ENCODE measurements around the gene GNB1L.

Gene GNB1L, protein sequence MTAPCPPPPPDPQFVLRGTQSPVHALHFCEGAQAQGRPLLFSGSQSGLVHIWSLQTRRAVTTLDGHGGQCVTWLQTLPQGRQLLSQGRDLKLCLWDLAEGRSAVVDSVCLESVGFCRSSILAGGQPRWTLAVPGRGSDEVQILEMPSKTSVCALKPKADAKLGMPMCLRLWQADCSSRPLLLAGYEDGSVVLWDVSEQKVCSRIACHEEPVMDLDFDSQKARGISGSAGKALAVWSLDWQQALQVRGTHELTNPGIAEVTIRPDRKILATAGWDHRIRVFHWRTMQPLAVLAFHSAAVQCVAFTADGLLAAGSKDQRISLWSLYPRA

DNA sequence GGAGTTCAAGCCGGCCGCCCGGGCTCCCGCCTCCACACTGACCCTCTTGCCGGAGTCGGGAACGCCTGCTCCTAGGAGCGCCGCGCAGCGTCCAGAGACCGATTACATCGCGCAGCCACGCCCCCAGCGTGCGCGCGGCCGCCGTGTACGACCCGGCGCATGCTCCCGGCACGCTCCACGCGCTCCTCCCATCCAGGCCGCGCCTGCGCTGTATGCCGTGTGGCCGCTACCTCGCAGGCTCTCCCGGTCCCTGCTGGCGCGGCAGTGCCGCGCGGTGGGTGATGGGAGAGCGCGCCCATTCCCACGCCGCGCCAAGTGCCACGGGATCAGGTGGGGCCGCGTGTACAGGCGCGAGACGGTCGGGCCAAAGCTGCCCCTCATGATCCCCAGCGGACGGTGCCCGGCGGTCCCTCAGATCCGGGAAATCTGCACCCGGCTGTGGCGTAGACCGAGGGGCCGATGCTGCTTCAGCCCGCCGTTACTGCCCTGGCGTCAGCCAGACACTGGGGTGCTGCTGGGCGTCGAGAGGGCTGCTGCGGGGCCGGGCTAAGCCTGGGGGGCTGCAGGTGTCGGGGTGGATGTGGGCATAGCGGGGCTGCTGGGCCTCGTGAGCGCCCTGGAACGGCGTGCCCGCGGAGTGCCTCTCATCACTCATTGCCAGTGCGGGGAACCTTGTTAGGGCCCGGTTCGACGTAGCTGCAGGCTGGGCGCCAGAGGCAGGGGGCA is at the start of gene GNB1L, which contains the start of gene RTL10:
Gene GNB1L, minus strand, starts transcription at position 97 of the 726 bp plus-strand sequence. CDS start 33,519 bp downstream, outside the sequence.
Gene RTL10, minus strand, starts transcription at position 97 of the 726 bp plus-strand sequence. CDS start 2,613 bp downstream, outside the sequence.
- DNase-seq (ENCODE audit: low spot score), result peak; percentile 100

DNA sequence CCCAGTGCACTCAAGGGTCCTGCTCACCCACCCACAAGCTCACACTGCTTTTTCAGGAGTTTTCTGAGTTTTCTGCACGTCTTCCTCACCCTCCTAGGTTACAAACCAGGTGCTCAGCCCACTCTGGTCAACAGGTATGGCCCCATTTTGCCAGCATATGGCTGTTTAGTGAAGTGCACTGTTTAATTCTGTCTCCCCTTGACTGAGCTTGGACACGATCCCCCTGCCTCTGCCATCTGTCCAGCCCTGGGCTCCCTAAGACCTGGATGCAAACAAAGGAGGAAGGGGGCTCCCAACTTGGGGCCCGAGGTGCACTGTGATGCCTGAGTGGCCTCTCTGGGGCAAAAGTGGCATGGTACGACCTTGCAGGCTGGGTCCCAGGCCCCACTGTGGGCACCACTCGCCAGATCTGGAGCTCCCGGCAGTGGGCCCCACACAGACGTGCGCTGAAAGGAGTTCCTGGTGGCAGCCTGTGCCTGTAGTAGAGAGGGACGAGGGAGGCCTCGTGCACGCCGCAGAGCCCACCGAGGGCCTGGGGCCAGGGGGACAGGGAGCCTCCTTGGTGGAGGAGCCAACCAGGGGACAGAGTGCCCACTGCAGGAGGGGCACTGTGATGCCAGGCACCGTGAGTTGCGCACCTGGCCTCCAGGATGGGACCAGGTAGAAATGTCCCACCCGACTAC is 49.6 kb upstream of the GNB1L start:
- no peak for DNase-seq (ENCODE audit: low spot score)

DNA sequence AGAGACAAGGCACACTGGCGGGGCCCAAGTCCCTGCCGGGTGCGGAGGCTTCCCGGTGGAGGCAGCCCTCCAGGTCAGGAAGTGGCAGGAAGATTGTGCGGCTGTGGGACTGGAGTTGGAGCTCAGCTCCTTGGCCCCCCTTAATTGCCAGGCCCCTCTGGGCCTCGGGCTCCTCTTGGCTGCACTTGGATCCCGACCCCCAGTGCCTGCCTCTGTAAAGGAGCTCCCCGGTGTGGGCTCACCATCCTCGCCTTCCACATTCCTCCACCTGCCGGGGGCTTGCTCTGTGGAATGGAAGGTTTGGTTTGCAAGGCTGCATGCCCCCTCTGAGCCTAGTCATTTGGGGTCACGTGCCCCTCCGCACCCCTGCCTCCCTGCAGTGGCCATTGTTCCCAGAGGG is 48.8 kb upstream of the GNB1L start:
- DNase-seq (ENCODE audit: low spot score), result no peak

DNA sequence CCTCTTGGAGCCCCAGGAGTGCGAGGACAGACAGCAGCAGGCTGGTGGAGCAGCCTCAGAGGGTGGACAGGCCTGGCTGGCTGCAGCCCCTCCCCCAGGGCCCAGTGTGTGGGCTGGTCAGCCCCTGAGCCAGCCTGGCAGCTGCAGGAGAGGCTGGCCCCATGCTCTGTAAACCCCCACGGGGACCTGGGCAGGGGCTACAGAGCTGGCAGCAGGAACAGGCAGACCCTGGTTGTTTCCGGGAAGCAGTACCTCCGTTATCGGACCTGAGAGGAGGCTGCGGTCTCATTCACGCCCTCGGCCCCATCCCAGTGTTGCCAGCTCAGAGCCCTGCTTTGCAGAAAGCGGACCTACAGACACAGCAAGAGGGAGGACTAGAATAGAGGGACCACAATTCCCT is 48.4 kb upstream of the GNB1L start:
- DNase-seq (ENCODE audit: low spot score), result no peak

DNA sequence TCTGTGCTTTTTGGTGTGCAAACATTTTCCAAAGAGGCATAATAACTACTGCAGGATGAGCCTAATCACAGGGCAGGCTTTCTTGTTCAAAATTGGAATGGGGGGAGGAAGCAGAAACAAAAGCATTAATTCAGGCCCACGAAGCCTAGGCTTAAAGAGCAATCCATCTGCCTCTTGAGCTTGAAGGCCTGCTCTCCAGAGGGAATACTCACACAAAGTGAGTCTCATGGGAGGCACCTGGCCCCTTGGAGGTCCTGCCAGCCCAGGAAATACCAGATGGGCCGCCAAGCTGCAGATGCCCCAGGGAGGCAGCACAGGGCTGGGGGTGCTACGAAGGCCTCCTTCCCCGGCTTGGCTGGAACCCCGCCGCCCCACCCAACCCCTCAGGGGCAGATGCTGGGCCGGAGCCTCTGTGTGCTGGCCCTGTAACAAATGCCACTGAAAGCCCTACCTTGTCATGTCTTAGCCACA is 47.6 kb upstream of the GNB1L start:
- DNase-seq (ENCODE audit: low spot score), result no peak

DNA sequence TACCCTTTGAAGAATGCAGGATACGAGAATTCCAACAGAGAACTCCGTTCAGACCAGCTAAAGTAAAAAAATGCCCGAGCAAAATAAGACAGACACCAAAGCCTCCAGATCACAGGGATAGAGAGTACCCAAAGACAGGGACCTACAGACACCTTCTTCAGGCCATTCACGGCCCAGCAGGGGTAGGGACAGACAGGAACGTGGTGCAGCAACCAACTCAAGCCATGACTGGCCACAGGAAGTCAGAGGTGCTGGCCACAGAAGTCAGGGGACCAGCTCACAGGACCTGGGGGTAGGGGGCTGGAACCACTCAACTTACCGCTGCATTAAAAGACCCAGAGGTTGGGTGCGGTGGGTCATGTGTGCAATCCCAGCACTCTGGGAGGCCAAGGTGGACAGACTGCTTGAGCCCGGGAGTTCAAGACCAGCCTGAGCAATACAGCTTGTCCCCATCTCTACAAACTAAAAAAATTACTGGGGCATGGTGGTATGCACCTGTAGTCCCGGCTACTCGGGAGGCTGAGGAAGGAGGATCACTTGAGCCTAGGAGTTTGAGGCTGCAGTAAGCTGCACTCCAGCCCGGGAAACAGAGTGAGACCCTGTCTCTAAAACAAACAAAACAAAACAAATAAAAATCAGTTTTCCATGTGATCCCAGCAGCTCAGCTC is 47.0 kb upstream of the GNB1L start:
- DNase-seq (ENCODE audit: low spot score), result no peak

DNA sequence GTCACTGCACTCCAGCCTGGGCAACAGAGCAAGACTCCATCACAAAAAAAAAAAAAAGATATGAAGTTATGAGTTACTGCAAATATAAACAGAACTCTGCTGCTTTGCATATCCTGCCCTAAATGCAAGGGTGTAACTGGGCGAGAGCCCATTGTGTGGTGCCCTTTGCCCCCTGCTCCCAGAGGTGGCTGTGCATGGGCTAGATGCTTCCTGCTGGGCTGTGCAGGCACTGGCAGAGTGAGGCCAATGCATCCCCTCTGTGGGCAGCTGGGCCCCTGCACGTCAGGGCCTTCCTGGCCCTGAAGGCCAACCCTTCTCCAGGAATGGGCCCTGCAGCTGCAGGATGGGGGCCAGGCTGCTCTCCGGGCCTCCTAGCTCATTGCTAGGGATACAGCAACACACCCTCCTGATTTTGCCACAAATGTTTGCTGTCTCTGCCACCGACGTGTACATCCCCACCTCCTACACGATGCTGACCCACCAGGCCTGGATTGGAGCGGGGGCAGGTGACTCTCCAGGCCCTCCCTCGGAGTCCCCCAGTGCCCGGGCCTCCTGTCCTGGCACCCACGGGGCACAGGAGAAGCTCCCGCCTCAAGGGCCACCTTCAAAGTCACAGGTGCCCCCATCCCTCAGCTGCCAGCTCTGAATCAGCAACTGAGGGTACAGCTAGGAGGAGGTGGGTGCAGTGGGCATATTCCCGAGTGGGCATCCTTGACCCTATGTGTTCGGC is 46.2 kb upstream of the GNB1L start:
- no peak for DNase-seq (ENCODE audit: low spot score)

DNA sequence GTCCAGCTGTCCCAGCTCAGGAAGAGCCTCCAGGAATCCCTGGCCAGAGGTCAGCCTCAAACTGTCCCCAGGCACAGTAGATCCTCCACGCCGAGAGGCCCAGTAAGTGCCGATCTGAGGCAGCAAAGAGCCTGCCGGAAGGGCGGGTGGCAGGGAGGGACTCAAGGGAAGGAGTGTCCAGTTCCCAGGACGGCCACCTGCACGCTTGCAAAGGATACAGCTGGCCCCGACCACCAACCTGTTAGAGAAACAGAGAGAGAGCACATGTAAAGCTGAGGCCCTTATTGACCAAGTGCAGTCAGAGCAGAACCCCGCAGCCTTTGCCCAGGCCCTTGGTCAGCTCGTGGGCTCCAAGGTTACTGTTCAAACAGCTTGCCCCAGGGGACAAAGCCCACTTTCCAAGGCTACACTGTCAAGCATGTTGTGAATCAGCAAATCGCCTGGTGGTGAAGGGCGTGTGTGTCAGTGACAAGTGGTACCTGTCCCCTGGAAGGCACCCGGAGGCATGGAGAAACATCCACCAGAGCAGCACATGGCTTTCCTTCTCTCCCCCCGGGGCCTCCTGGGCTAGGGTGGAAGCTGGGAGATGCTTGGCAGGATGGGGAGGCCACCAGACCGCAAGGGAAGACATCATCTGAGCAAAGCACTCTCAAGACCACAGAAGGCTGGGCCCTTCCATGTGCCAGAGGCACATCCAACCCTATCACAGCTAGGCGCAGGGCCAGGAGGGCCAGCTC is 44.3 kb upstream of the GNB1L start:
- DNase-seq (ENCODE audit: low spot score), result no peak

DNA sequence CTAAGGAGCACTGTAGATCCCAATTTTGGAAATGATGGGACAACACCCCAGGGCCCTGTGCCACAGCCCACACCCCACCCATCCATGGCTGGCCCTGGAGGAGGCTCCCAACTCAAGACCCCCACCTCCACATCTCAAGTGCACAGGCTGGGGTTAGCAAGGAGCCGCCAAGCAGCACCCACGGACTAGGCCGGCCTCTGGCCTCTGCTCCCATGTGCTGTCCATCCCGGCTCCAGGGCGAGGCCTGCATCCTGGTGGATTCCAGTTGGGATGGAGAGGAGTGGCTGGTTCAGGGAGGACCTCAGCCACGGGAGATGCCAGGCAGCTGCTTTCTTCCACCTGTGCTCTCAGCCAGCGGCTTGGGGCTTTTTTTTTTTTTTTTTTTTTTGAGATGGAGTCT is 43.5 kb upstream of the GNB1L start:
- no peak for DNase-seq (ENCODE audit: low spot score)

DNA sequence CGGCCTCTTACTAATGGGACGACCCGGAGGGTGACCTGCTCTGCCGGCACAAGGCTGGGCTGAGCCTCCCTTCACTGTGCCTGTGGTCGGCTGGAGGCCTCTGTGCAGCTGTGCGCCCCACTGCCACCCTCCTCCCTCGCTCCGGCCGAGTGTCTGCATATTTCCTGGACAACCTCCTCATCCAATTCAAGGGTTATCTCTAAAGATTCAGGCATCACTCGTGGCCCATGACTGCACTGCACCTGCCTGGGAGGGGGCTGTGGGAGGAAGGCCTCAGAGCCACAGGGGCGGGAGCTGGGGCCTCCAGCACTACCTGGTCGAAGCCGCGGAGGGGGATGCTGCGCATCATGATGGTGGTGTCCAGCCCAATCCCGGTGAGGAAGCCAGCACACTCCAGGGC is 43.1 kb upstream of the GNB1L start:
- no peak for DNase-seq (ENCODE audit: low spot score)

DNA sequence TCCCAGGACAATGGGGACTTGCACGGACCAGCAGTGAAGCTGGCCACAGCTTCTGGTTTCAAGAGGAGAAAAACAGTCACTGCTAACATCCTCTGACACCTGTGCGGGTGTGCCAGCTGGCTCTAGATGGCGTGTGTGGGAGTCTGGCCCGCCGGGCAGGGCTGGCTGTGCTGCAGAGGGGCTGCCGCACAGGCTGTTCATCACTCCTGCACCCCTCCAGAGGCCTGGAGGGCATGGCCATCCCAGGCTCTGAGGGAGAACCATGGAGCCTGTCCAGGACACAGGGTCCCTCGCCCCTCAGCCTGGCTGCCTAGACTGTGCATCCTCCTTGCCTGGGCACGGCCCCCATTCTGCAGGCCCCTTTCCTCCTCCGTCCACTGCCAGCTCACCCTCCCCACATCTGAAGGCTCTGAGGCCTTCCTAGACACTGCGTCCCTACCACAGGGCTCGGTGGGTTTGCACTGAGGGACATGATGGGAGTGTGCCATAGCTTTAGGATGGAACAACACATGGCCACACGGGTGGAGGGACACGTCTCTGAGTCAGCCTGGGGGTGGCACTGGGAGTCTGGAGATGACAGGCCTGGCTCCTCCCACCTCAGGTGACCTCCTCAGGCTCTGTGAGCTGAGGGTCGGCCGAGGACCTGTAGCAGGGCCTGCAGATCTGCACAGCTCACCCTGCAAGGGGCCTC is 42.1 kb upstream of the GNB1L start:
- no peak for DNase-seq (ENCODE audit: low spot score)

DNA sequence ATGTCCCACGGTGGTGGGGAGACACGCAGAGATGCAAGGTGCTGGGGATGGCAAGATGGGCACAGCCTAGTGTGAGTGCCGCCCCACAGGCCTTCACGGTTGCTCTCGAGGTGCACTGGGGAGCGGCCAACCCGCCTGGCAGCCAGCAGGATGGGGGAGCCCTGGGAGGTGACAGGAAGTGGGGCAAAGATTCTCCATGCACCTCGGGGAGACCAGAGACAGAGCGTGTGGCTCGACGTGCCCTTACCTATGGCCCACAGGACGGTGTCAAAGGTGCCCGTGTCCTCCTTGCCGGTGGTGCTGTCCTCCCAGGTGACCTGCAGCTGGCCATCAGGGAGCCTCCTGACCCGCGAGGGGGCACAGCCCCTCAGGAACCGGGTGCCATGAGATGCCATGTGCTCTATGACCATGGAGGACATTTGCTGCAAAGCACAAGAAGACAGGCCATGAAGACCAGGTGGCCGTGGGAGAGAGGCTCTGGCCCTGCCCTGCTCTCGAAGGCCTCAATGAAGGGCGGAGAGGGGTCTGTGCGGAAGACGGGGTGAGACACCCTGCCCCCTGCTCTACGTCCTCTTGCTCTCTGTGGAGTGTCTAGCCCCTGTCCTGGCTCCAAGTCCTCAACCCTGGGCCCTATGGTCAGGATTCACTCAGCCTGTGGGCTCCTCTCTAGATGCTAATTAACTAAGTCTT is 40.6 kb upstream of the GNB1L start:
- no peak for DNase-seq (ENCODE audit: low spot score)

DNA sequence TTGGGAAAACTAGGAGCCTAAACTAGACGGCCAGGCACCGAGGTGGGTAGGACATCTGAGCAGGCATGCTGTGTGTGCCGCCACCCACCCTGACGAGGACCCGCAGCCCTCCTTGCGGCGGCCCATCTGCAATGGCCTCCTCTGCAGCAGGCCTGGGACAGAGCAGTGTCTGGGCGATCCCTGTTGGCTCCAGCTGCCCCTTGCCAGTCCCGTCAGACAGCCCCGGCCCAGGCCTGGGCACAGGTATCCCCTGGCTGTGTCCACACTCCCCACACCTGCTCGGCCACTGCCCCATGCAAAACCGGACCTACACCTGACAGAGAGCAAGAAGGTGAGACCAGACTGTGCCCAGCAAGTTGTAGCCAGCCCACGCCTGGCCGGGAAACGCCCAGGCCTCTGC is 38.7 kb upstream of the GNB1L start:
- DNase-seq (ENCODE audit: low spot score), result no peak

DNA sequence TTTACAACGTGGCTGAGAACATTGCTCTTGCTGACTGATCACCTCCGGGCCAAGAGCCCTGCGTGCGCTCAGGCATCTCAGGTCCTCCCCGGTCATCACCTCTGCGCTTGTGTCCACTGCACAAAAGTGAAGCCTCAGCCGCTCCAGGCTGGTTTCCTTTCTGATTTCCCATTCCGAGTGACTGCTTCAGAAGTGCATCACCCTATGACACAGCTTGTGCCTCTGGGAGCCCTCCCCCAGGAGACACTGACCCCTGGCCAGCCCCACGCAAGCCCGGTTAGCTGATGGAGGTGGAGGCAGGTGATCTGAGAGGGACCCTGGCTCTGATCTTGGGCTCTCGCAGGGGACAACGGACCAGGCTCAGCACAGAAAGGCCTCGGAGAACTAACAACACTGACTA is 38.3 kb upstream of the GNB1L start:
- no peak for DNase-seq (ENCODE audit: low spot score)

DNA sequence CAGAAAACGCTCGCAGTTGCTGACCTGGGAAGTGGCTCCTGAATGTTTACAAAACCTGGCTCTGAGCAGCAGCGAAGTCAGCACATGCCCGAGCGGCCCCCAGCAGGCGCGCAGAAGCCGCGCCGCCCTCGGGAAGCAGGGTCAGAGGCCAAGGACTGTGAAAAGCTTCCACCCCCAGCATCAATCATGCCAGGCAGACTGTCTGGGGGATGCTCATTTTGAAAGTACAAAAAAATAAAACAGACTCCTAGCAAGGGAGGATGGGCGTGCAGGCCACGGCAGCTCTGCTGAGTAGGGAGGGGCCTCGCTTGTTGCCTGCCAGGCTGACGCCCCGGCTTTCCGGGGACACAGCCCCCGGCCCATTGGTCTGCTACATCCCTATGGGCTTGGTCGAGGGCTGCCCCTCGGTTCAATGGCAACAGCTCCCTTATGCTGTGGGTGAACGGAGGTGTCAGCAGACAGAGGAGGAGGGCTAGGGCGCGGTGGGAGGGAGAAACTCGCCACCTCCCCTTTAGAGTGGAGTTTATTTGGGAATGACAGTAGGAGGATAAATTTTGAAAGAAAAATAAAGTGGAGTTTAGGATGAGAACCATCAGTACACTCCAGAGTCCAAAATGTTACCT is 37.7 kb upstream of the GNB1L start:
- no peak for DNase-seq (ENCODE audit: low spot score)

DNA sequence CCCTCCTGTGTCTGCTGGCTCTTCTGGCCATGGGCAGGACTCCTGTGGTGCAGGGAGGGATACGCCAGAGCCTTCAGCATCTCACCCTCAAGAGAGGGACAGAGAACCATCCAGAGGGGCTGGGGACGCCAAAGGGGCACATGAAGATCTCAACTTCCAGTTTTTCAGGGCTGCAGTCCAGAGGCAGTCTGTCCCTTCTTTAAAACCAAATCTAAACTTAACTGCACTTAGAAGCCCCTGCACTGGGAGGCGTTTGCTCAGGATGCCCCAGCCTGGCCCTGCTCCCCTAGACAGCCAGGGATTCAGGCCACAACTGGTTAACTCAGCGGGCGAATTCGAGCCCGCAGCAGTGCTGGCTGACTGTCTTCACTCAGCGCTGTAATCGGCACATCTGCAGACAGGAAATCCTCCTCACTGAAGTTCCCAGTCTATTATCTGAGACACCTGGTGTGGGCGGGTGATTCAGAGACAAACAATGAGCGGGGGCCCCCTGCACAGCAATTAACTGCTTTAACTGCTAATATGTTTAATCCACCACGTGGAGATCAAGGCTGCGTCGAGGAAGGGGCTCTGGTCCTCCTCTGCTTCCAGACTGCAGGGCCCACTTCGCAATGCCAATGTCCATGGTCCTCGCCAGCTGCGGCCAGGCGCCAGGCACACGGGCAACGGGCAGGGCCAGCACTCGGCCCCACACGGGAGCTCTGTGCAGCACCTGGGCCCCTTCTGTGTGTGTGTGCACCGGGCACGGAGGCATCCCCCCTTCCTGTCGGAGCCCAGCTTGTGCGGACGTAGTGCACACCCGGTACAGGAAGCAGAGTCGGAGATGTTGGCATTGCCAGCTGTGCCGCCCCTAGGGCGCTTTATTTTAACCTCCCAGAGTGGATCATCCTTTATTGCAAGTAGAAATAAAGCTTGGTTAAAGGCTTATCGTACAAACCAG is 36.9 kb upstream of the GNB1L start:
- DNase-seq (ENCODE audit: low spot score), result peak; percentile 87

DNA sequence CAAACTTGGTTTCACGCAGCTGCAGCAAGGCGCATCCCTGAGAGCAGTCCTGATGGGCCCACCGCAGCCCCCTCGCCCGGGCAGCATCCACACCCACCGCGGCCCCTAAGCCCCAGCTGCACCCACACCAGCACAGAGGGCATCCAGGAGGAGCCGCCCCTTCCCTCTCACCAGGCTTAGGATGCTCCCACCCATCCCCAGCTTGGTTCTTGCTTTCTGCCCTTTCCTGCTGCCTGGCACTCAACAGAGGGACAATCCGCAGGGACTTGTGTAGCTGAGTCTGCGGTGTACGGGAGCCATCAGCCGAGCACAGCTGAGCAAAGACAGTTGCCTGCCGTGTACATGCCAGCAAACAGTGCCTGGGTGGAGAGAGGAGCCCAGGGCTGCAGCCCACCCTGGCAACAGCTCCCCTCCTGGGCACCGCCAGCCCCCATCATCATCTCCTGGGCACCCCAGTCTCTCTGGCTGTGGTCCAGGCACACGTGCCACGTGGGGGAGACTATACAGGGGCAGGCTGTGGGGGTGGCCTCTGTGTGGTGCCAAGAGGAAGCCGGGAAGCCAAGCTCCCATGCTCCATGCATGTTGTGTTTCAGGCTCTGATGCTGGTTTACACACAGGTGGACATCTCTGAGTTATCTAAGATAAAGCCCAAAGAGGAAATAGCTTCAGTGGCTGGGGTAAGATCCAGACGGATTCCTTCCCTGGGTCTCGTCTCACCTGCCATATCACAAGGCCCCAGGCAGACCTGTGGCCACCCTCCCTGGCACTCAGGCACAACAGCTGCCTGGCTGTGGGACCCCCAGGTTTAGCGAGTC is 36.0 kb upstream of the GNB1L start:
- DNase-seq (ENCODE audit: low spot score), result no peak
